ENCODE results near the gene DLL1.
A peak's percentile ranks its signal among the peaks of the same experiment; 100 is the strongest.

The DLL1 gene

GRCh38 chr6:170250981-170251775 lies 39.7 kb downstream of the DLL1 start:
- H3K4me2 ChIP-seq (ENCODE audit: insufficient read depth, low read length, poor library complexity, severe bottlenecking): no peak overlapping the region
- peak overlapping the region; percentile 73 for H2BK120ac ChIP-seq (ENCODE audit: low read depth, low read length)
- peak overlapping the region; percentile 78 for H2BK12ac ChIP-seq (ENCODE audit: low read length)
- H2BK15ac ChIP-seq (ENCODE audit: low read length): peak overlapping the region; percentile 89
- no peak overlapping the region for H3K4ac ChIP-seq (ENCODE audit: low read length)
- H3K36me3 ChIP-seq (replicated peaks in 1 of 2; ENCODE audit: control insufficient read depth in 2 of 2, insufficient read depth in 2 of 2, low read length in 2 of 2): no peaks in the 10 kb centered on the region
- H3K9ac ChIP-seq (ENCODE audit: low read depth, low read length, poor library complexity): no peak overlapping the region
- WGBS, 2 donors (ENCODE audit: extremely low coverage in 2 of 2, insufficient read length in 2 of 2, insufficient replicate concordance in 1 of 2): no CpG with 5 or more reads among the region's 21 CpGs
- H3K9me3 ChIP-seq (replicated peaks in 1 of 2; ENCODE audit: control insufficient read depth in 2 of 2, insufficient read depth in 1 of 2, low read depth in 1 of 2, low read length in 2 of 2): no peaks in the 10 kb centered on the region
- H2AFZ ChIP-seq (ENCODE audit: low read length): peak overlapping the region; percentile 60
- peak overlapping the region; percentile 50 for H2BK5ac ChIP-seq (ENCODE audit: low read length)
- no peak overlapping the region for H3K4me3 ChIP-seq (ENCODE audit: low read length in 2 of 2)
- H3K18ac ChIP-seq (ENCODE audit: low read length): peak overlapping the region; percentile 81
- no peak overlapping the region for H4K91ac ChIP-seq (ENCODE audit: low read depth, low read length, poor library complexity)
- H3K79me1 ChIP-seq (ENCODE audit: low read depth, low read length): no peaks in the 10 kb centered on the region
- H3K27me3 ChIP-seq (ENCODE audit: control insufficient read depth in 3 of 3, insufficient read depth in 3 of 3, low read depth in 1 of 3, low read length in 3 of 3): no peaks in the 10 kb centered on the region
- H3K27ac ChIP-seq (replicated peaks; ENCODE audit: low read length): no peak overlapping the region
- H3K23ac ChIP-seq (ENCODE audit: low read depth, low read length, poor library complexity): peak overlapping the region; percentile 80
- H3K14ac ChIP-seq (ENCODE audit: low read length): peak overlapping the region; percentile 39
- no peak for DNase-seq (ENCODE audit: low spot score)
- peaks cover 15 to 22% of the 10 kb centered on the region in 2 donors for H3K4me1 ChIP-seq (ENCODE audit: control insufficient read depth in 2 of 2, insufficient read depth in 1 of 2, low read depth in 1 of 2, low read length in 2 of 2)
- no peak overlapping the region for H4K8ac ChIP-seq (ENCODE audit: low read depth, low read length)
- H2AK5ac ChIP-seq (ENCODE audit: low read depth, low read length): peak overlapping the region; percentile 97

- Histone ChIP-seq H3K36me3 (replicated peaks in 1 of 2; ENCODE audit: control insufficient read depth in 2 of 2, insufficient read depth in 2 of 2, low read length in 2 of 2) (no peaks in the 10 kb centered on the region), H3K79me1 (ENCODE audit: low read depth, low read length) (no peaks in the 10 kb centered on the region), H2AK5ac (ENCODE audit: low read depth, low read length) (no peak overlapping the region), H3K14ac (ENCODE audit: low read length) (no peak overlapping the region), H4K8ac (ENCODE audit: low read depth, low read length) (no peak overlapping the region), H3K27ac (replicated peaks; ENCODE audit: low read length) (no peak overlapping the region), H3K4me2 (ENCODE audit: insufficient read depth, low read length, poor library complexity, severe bottlenecking) (no peak overlapping the region), H2BK5ac (ENCODE audit: low read length) (no peak overlapping the region), H3K9ac (ENCODE audit: low read depth, low read length, poor library complexity) (no peak overlapping the region), H2BK120ac (ENCODE audit: low read depth, low read length) (no peak overlapping the region), H4K91ac (ENCODE audit: low read depth, low read length, poor library complexity) (no peak overlapping the region), H2BK12ac (ENCODE audit: low read length) (no peak overlapping the region), H3K27me3 (ENCODE audit: control insufficient read depth in 3 of 3, insufficient read depth in 3 of 3, low read depth in 1 of 3, low read length in 3 of 3) (no peaks in the 10 kb centered on the region), H3K4ac (ENCODE audit: low read length) (no peak overlapping the region), H3K4me3 (ENCODE audit: low read length in 2 of 2) (no peak overlapping the region), H2AFZ (ENCODE audit: low read length) (peak overlapping the region; percentile 60), H3K9me3 (replicated peaks in 1 of 2; ENCODE audit: control insufficient read depth in 2 of 2, insufficient read depth in 1 of 2, low read depth in 1 of 2, low read length in 2 of 2) (no peaks in the 10 kb centered on the region), H3K18ac (ENCODE audit: low read length) (no peak overlapping the region), H3K4me1 (ENCODE audit: control insufficient read depth in 2 of 2, insufficient read depth in 1 of 2, low read depth in 1 of 2, low read length in 2 of 2) (peaks cover 16 to 22% of the 10 kb centered on the region in 2 donors), H3K23ac (ENCODE audit: low read depth, low read length, poor library complexity) (no peak overlapping the region), H2BK15ac (ENCODE audit: low read length) (no peak overlapping the region)
- no peak for DNase-seq (ENCODE audit: low spot score)
- WGBS, 2 donors (ENCODE audit: extremely low coverage in 2 of 2, insufficient read length in 2 of 2, insufficient replicate concordance in 1 of 2): no CpG with 5 or more reads among the region's 11 CpGs
Observed at GRCh38 chr6:170250455-170250854, 40.4 kb downstream of the DLL1 start.

GRCh38 chr6:170249817-170250216 lies 41.1 kb downstream of the DLL1 start:
- Histone ChIP-seq H3K4me1 (ENCODE audit: control insufficient read depth in 2 of 2, insufficient read depth in 1 of 2, low read depth in 1 of 2, low read length in 2 of 2) (peaks cover 22 to 28% of the 10 kb centered on the region in 2 donors), H3K79me1 (ENCODE audit: low read depth, low read length) (no peaks in the 10 kb centered on the region), H2BK12ac (ENCODE audit: low read length) (peak overlapping the region; percentile 82), H3K4me2 (ENCODE audit: insufficient read depth, low read length, poor library complexity, severe bottlenecking) (no peak overlapping the region), H2AK5ac (ENCODE audit: low read depth, low read length) (peak overlapping the region; percentile 77), H3K36me3 (replicated peaks in 1 of 2; ENCODE audit: control insufficient read depth in 2 of 2, insufficient read depth in 2 of 2, low read length in 2 of 2) (no peaks in the 10 kb centered on the region), H3K9me3 (replicated peaks in 1 of 2; ENCODE audit: control insufficient read depth in 2 of 2, insufficient read depth in 1 of 2, low read depth in 1 of 2, low read length in 2 of 2) (no peaks in the 10 kb centered on the region), H3K4ac (ENCODE audit: low read length) (no peak overlapping the region), H4K8ac (ENCODE audit: low read depth, low read length) (no peak overlapping the region), H3K18ac (ENCODE audit: low read length) (peak overlapping the region; percentile 85), H3K23ac (ENCODE audit: low read depth, low read length, poor library complexity) (no peak overlapping the region), H2BK120ac (ENCODE audit: low read depth, low read length) (no peak overlapping the region), H3K4me3 (ENCODE audit: low read length in 2 of 2) (no peak overlapping the region), H2BK5ac (ENCODE audit: low read length) (no peak overlapping the region), H4K91ac (ENCODE audit: low read depth, low read length, poor library complexity) (no peak overlapping the region), H3K14ac (ENCODE audit: low read length) (no peak overlapping the region), H3K27me3 (ENCODE audit: control insufficient read depth in 3 of 3, insufficient read depth in 3 of 3, low read depth in 1 of 3, low read length in 3 of 3) (no peaks in the 10 kb centered on the region), H3K9ac (ENCODE audit: low read depth, low read length, poor library complexity) (no peak overlapping the region), H2AFZ (ENCODE audit: low read length) (no peak overlapping the region), H3K27ac (replicated peaks; ENCODE audit: low read length) (no peak overlapping the region), H2BK15ac (ENCODE audit: low read length) (peak overlapping the region; percentile 37)
- WGBS, 2 donors (ENCODE audit: extremely low coverage in 2 of 2, insufficient read length in 2 of 2, insufficient replicate concordance in 1 of 2): no CpG with 5 or more reads among the region's 15 CpGs
- DNase-seq (ENCODE audit: low spot score): no peak

GRCh38 chr6:170248861-170249600 lies 41.8 kb downstream of the DLL1 start:
- peak overlapping the region; percentile 88 for H2AK5ac ChIP-seq (ENCODE audit: low read depth, low read length)
- peaks cover 30 to 34% of the 10 kb centered on the region in 2 donors for H3K4me1 ChIP-seq (ENCODE audit: control insufficient read depth in 2 of 2, insufficient read depth in 1 of 2, low read depth in 1 of 2, low read length in 2 of 2)
- peak overlapping the region; percentile 75 for H2BK12ac ChIP-seq (ENCODE audit: low read length)
- DNase-seq (ENCODE audit: low spot score): no peak
- H3K23ac ChIP-seq (ENCODE audit: low read depth, low read length, poor library complexity): peak overlapping the region; percentile 81
- peak overlapping the region; percentile 36 for H3K9ac ChIP-seq (ENCODE audit: low read depth, low read length, poor library complexity)
- 100% methylated on average over 3 of the region's 27 CpGs; no CpG with 5 or more reads in 1 of the 2 donors for WGBS, 2 donors (ENCODE audit: extremely low coverage in 2 of 2, insufficient read length in 2 of 2, insufficient replicate concordance in 1 of 2)
- no peak overlapping the region for H3K27ac ChIP-seq (replicated peaks; ENCODE audit: low read length)
- H2BK15ac ChIP-seq (ENCODE audit: low read length): peak overlapping the region; percentile 87
- H3K36me3 ChIP-seq (replicated peaks in 1 of 2; ENCODE audit: control insufficient read depth in 2 of 2, insufficient read depth in 2 of 2, low read length in 2 of 2): no peaks in the 10 kb centered on the region
- H3K4me3 ChIP-seq (ENCODE audit: low read length in 2 of 2): no peak overlapping the region
- no peaks in the 10 kb centered on the region for H3K9me3 ChIP-seq (replicated peaks in 1 of 2; ENCODE audit: control insufficient read depth in 2 of 2, insufficient read depth in 1 of 2, low read depth in 1 of 2, low read length in 2 of 2)
- H2BK120ac ChIP-seq (ENCODE audit: low read depth, low read length): peak overlapping the region; percentile 42
- no peak overlapping the region for H2AFZ ChIP-seq (ENCODE audit: low read length)
- H3K4ac ChIP-seq (ENCODE audit: low read length): peak overlapping the region; percentile 61
- H4K8ac ChIP-seq (ENCODE audit: low read depth, low read length): peak overlapping the region; percentile 54
- no peak overlapping the region for H4K91ac ChIP-seq (ENCODE audit: low read depth, low read length, poor library complexity)
- no peaks in the 10 kb centered on the region for H3K79me1 ChIP-seq (ENCODE audit: low read depth, low read length)
- no peaks in the 10 kb centered on the region for H3K27me3 ChIP-seq (ENCODE audit: control insufficient read depth in 3 of 3, insufficient read depth in 3 of 3, low read depth in 1 of 3, low read length in 3 of 3)
- H3K14ac ChIP-seq (ENCODE audit: low read length): peak overlapping the region; percentile 43
- peak overlapping the region; percentile 18 for H2BK5ac ChIP-seq (ENCODE audit: low read length)
- peak overlapping the region; percentile 96 for H3K18ac ChIP-seq (ENCODE audit: low read length)
- H3K4me2 ChIP-seq (ENCODE audit: insufficient read depth, low read length, poor library complexity, severe bottlenecking): no peak overlapping the region
